Uterus (tissue), 4 donors: ENCODE measurements around the gene CDH4. TPM values are rescaled to one million over a fixed set of nuclear protein-coding genes. Genes with fewer than 3 reads are reported as not detected.

Experiments
- DNase-seq, 2 donors: peaks; one replicate each; pipeline ENCODE4 v3.0.0-alpha.2; 2019 to 2020
- H3K27ac ChIP-seq, 2 donors: fragments of 200-600 bp; sonication (generic); 1 replicate in 1 of 2; 2 replicates in 1 of 2; pipeline ENCODE4 v1.5.1; 2016 to 2018
- H3K27me3 ChIP-seq, 2 donors: fragments of 200-600 bp; sonication (generic); one replicate each; pipeline ENCODE4 v1.5.1; 2018 to 2019; ENCODE audit warnings: control low read depth in 1 of 2
- H3K36me3 ChIP-seq, 2 donors: fragments of 200-600 bp; sonication (generic); one replicate each; pipeline ENCODE4 v1.5.1; 2019; ENCODE audit warnings: control low read depth in 1 of 2
- H3K4me1 ChIP-seq, 2 donors: fragments of 200-600 bp; sonication (generic); one replicate each; pipeline ENCODE4 v1.5.1; 2018 to 2019; ENCODE audit warnings: control low read depth in 1 of 2
- H3K4me3 ChIP-seq, 2 donors: fragments of 200-600 bp; sonication (generic); 1 replicate in 1 of 2; 2 replicates in 1 of 2; pipeline ENCODE4 v1.5.1; 2018 to 2019; ENCODE audit warnings: mild to moderate bottlenecking in 1 of 2
- H3K9me3 ChIP-seq, 2 donors: fragments of 200-600 bp; sonication (generic); one replicate each; pipeline ENCODE4 v1.5.1; 2019; ENCODE audit warnings: control low read depth in 1 of 2
- CTCF ChIP-seq, 4 experiments: fragments of 200-600 bp in 2 of 4; fragments of 450-650 bp in 2 of 4; sonication (generic) in 2 of 4; IDR thresholded peaks; one replicate each; pipeline ENCODE4 v1.5.1; 2016 to 2019; ENCODE audit warnings: antibody characterized with exemption in 4 of 4, mild to moderate bottlenecking in 2 of 4, moderate library complexity in 1 of 4
- POLR2A ChIP-seq, 2 donors: fragments of 450-650 bp; IDR thresholded peaks; one replicate each; pipeline ENCODE4 v1.6.1; 2016; ENCODE audit warnings: antibody characterized with exemption in 2 of 2, mild to moderate bottlenecking in 1 of 2, moderate library complexity in 1 of 2
- intact Hi-C: fragments of 100-400 bp; cut with DNase I; formaldehyde crosslinking; loops from one replicate; pipeline ENCODE4 v1.15.1; 2023; ENCODE audit warnings: low total_unique reads
- total RNA-seq, 4 donors: library from RNA; depleted of rRNA in 3 of 4; stranded (reverse); fragments of >200 nt in 3 of 4; gene quantifications; one replicate each; pipeline versions ENCODE4 v1.1.0 to v1.2.4, GENCODE V29; 2014 to 2023
- donor health status: DM: yes; HTN: yes; CAD: no.

The CDH4 gene
- total RNA-seq, 4 donors from 2014 or later, result under 0.01 to 0.55 TPM; not detected in 2

GRCh38 chr20:61534346-61534745 lies 282.3 kb downstream of the CDH4 start:
- no peak for TF ChIP-seq CTCF (IDR thresholded peaks at IDR 0.05)
- no peak for TF ChIP-seq POLR2A (IDR thresholded peaks at IDR 0.05)
- intact Hi-C loops, result no loop called here

GRCh38 chr20:61535091-61535490 lies 283.0 kb downstream of the CDH4 start:
- no peak for DNase-seq

More at GRCh38 chr20:61534346-61534745, 282.3 kb downstream of the CDH4 start:
- H3K36me3 ChIP-seq, result no peaks in the 10 kb centered on the region
- H3K9me3 ChIP-seq, result no peaks in the 10 kb centered on the region
- H3K27me3 ChIP-seq, result no peaks in the 10 kb centered on the region
- no peak overlapping the region for H3K4me3 ChIP-seq
- DNase-seq, result no peak
- H3K4me1 ChIP-seq, result no peaks in the 10 kb centered on the region
- no peak overlapping the region for H3K27ac ChIP-seq

DNA sequence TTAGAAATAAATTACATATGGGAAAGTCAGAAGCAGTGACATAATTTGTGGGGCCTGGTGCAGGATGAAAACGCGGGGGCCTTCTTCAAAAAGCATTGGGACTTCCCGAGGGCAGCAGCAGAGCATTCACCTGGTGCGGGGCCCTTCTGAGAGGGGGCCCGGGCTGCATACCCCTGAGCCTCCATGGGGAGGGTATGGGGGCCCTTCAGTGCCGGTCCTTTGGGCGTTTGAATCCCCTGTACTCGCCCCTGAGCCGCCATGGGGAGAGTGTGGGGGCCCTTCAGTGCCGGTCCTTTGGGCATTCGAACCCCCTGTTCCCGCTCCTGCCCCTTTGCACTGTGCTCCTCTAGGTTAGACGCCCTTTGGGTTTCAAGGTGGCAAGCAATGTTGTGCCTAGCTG lies 283.5 kb downstream of the CDH4 start:
- no peak for DNase-seq
- TF ChIP-seq CTCF (IDR thresholded peaks at IDR 0.05) (no peak), POLR2A (IDR thresholded peaks at IDR 0.05) (no peak)
- H3K27ac ChIP-seq, result no peak overlapping the region
- no peaks in the 10 kb centered on the region for H3K36me3 ChIP-seq
- H3K27me3 ChIP-seq, result no peaks in the 10 kb centered on the region
- intact Hi-C loops, result no loop called here
- H3K9me3 ChIP-seq, result no peaks in the 10 kb centered on the region
- H3K4me1 ChIP-seq, result no peaks in the 10 kb centered on the region
- H3K4me3 ChIP-seq, result no peak overlapping the region

More at GRCh38 chr20:61535091-61535490, 283.0 kb downstream of the CDH4 start:
- Histone ChIP-seq H3K27me3 (no peaks in the 10 kb centered on the region), H3K36me3 (no peaks in the 10 kb centered on the region), H3K9me3 (no peaks in the 10 kb centered on the region), H3K27ac (no peak overlapping the region), H3K4me3 (no peak overlapping the region), H3K4me1 (no peaks in the 10 kb centered on the region)
- intact Hi-C loops, result no loop called here
- TF ChIP-seq POLR2A (IDR thresholded peaks at IDR 0.05), result no peak
- TF ChIP-seq CTCF (IDR thresholded peaks at IDR 0.05), result no peak

DNA sequence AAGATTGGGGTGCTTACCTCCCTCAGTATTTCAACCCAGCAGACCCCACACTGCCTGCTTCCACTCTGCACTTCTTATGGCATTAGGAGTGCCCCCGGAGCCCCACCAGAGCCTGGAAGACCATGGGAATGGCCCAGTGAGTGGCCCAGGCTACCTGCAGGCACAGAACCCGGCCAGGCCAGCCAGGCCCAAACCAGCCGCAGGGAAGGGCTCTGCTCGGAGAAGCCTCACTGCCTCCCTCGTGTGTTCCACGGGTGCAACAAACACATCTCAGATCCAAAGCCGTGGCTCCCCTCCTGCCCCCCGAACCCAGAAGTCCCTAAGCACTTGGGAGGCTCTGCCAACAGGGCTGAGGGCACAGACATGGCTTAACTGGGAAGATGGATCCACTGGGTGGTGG lies 283.9 kb downstream of the CDH4 start:
- intact Hi-C loops, result no loop called here

DNA sequence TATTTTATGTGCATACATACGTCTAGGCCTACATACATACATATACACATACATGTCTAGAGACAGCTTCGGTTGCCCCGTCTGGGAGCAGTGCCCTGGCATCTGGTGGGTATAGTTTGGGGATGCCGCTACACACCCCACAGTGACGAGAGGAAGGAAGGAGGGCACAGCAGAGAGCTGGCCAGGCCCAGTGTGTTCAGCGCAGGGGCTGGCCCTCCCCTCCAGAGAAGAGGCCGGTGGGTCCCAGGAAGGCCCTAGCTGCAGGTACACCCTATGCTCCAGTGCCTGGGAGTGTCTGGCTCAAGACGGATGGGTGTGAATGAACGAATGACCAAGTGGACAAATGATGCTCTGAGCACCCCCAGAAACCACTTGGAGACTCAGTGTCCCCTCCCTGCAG lies 284.6 kb downstream of the CDH4 start:
- no peaks in the 10 kb centered on the region for H3K4me1 ChIP-seq
- no peak overlapping the region for H3K4me3 ChIP-seq
- no peak overlapping the region for H3K27ac ChIP-seq
- no peaks in the 10 kb centered on the region for H3K27me3 ChIP-seq
- intact Hi-C loops, result no loop called here
- TF ChIP-seq CTCF (IDR thresholded peaks at IDR 0.05) (no peak), POLR2A (IDR thresholded peaks at IDR 0.05) (no peak)
- no peaks in the 10 kb centered on the region for H3K36me3 ChIP-seq
- H3K9me3 ChIP-seq, result no peaks in the 10 kb centered on the region
- no peak for DNase-seq

More for the DNA sequence above, 283.9 kb downstream of the CDH4 start:
- DNase-seq, result no peak
- H3K9me3 ChIP-seq, result no peaks in the 10 kb centered on the region
- no peaks in the 10 kb centered on the region for H3K27me3 ChIP-seq
- H3K36me3 ChIP-seq, result no peaks in the 10 kb centered on the region
- no peak for TF ChIP-seq CTCF (IDR thresholded peaks at IDR 0.05)
- no peak for TF ChIP-seq POLR2A (IDR thresholded peaks at IDR 0.05)
- no peaks in the 10 kb centered on the region for H3K4me1 ChIP-seq
- H3K4me3 ChIP-seq, result no peak overlapping the region
- H3K27ac ChIP-seq, result no peak overlapping the region
